K562 (cell line): ENCODE results near the gene CTSZ. TPM values are rescaled to one million over a fixed set of nuclear protein-coding genes. Genes with fewer than 3 reads are reported as not detected.
A peak's percentile ranks its signal among the peaks of the same experiment; 100 is the strongest.

Experiments
- ATAC-seq: fragments of 200-7000 bp; cut with Tn5 transposase; 3 replicates; pipeline ENCODE4 v1.9.1; 2020; ENCODE audit warnings: moderate library complexity
- BruUV-seq: library from RNA; stranded (reverse); fragments of 400-500 nt; replicated peaks from 2 replicates; lab custom pipeline; 2021; lab: Mats Ljungman, UMichigan
- CTCF ChIA-PET: fragments of 300-600 bp; formaldehyde crosslinking; extraction: SDS; loops from one replicate; lab custom pipeline; 2021; ENCODE audit warnings: low intra/inter-chr PET ratio; lab: Yijun Ruan, JAX
- POLR2A ChIA-PET: fragments of 300-600, 350-650 bp; sonication (Branson Sonifier 250); formaldehyde crosslinking; extraction: SDS; loops from one replicate; lab custom pipeline; 2021; ENCODE audit warnings: antibody characterized with exemption, inconsistent platforms; lab: Yijun Ruan, JAX
- DNase-seq, 4 experiments: peaks; one replicate each; pipeline versions ENCODE4 v3.0.0 to v3.0.0-alpha.2; 2011 to 2018; ENCODE audit warnings: low spot score in 3 of 4, mixed read lengths in 3 of 4; ENCODE audit errors: extremely low read depth in 1 of 4
- FAIRE-seq: peaks from 2 replicates; lab custom pipeline; 2011; peaks lifted over from hg19 to GRCh38; lab: Jason Lieb, UNC
- H2AFZ ChIP-seq: 2 replicates; pipeline ENCODE4 v1.6.0; 2011; ENCODE audit warnings: low read depth, low read length, control low read depth, inconsistent platforms
- H3K27ac ChIP-seq: fragments of 200-600 bp; 3 replicates; pipeline ENCODE4 v1.8.0; 2011; ENCODE audit warnings: low read depth, mild to moderate bottlenecking, control low read depth, inconsistent platforms, low read length, moderate library complexity, mixed read lengths; ENCODE audit errors: extremely low read depth
- H3K27me3 ChIP-seq, 2 experiments: fragments of 300-600 bp in 1 of 2; 2 replicates in 1 of 2; 3 replicates in 1 of 2; pipeline versions ENCODE4 v1.6.0 to v1.8.0; 2011; ENCODE audit warnings: inconsistent platforms in 2 of 2, low read length in 2 of 2, mild to moderate bottlenecking in 1 of 2, mixed read lengths in 1 of 2, moderate library complexity in 1 of 2; ENCODE audit not compliant: control insufficient read depth in 2 of 2, insufficient read depth in 2 of 2
- H3K36me3 ChIP-seq: fragments of 300-600 bp; 3 replicates; pipeline ENCODE4 v1.8.0; 2011; ENCODE audit warnings: mild to moderate bottlenecking, low read length, inconsistent platforms; ENCODE audit not compliant: control insufficient read depth, insufficient read depth
- H3K4me1 ChIP-seq, 2 experiments: fragments of 200-600 bp in 1 of 2; replicated peaks in 1 of 2; 2 replicates in 1 of 2; 3 replicates in 1 of 2; pipeline versions ENCODE4 v1.5.1 to v1.8.0; 2011; ENCODE audit warnings: inconsistent platforms in 2 of 2, low read length in 2 of 2, mild to moderate bottlenecking in 1 of 2, mixed read lengths in 1 of 2, moderate library complexity in 1 of 2; ENCODE audit not compliant: control insufficient read depth in 2 of 2, insufficient read depth in 2 of 2
- H3K4me2 ChIP-seq: 2 replicates; pipeline ENCODE4 v1.6.1; 2011; ENCODE audit warnings: low read length, control low read depth, inconsistent platforms, mixed read lengths; ENCODE audit not compliant: insufficient read depth
- H3K4me3 ChIP-seq: fragments of 200-600 bp; sonication (generic), shearing (Covaris generic); 2 replicates; pipeline ENCODE4 v1.5.1; 2016; ENCODE audit warnings: control low read depth, inconsistent platforms
- H3K79me2 ChIP-seq: fragments of 200-600 bp; 3 replicates; pipeline ENCODE4 v1.8.0; 2011; ENCODE audit warnings: low read length, inconsistent platforms; ENCODE audit not compliant: control insufficient read depth, insufficient read depth
- H3K9ac ChIP-seq, 2 experiments: 2 replicates each; pipeline versions ENCODE4 v1.6.0 to v1.6.1; 2011; ENCODE audit warnings: low read depth in 2 of 2, low read length in 2 of 2, control low read depth in 1 of 2, inconsistent platforms in 1 of 2, mild to moderate bottlenecking in 1 of 2, mixed read lengths in 1 of 2; ENCODE audit not compliant: insufficient read depth in 1 of 2
- H3K9me1 ChIP-seq: one replicate; pipeline ENCODE4 v1.6.0; 2011; ENCODE audit warnings: inconsistent platforms, mild to moderate bottlenecking, low read length, moderate library complexity; ENCODE audit not compliant: control insufficient read depth, insufficient read depth
- H3K9me3 ChIP-seq: replicated peaks from 2 replicates; pipeline ENCODE4 v1.5.1; 2011; ENCODE audit warnings: low read depth, low read length, inconsistent platforms; ENCODE audit not compliant: control insufficient read depth, insufficient read depth
- H4K20me1 ChIP-seq: replicated peaks from 2 replicates; pipeline ENCODE4 v1.6.1; 2011; ENCODE audit warnings: low read length, inconsistent platforms, mixed read lengths; ENCODE audit not compliant: control insufficient read depth, insufficient read depth
- BRD9 ChIP-seq: fragments of 450-650 bp; IDR thresholded peaks from 2 replicates; pipeline ENCODE4 v1.6.1; 2018; ENCODE audit warnings: low read depth; ENCODE audit not compliant: partially characterized antibody
- CUX1 ChIP-seq: fragments of 200-800 bp; sonication (Bioruptor generic); IDR thresholded peaks from 2 replicates; pipeline ENCODE4 v1.6.1; 2016; ENCODE audit warnings: missing genetic modification characterization, missing compliant biosample characterization
- ELF2 ChIP-seq: fragments of 250-450 bp; sonication (Bioruptor Pico); IDR thresholded peaks from 2 replicates; pipeline ENCODE4 v1.5.0; 2021; ENCODE audit warnings: mild to moderate bottlenecking
- JUND ChIP-seq, 2 experiments: IDR thresholded peaks; 2 replicates in 1 of 2; 3 replicates in 1 of 2; pipeline ENCODE4 v1.6.1; 2011; ENCODE audit warnings: borderline replicate concordance in 2 of 2, low read depth in 2 of 2, low read length in 2 of 2, improper control_type of control experiment in 1 of 2, missing biosample characterization in 1 of 2, missing genetic modification characterization in 1 of 2, missing genetic modification reagents in 1 of 2
- MYC ChIP-seq, 2 experiments: fragments of 250-450 bp in 1 of 2; sonication (Bioruptor Pico) in 1 of 2; IDR thresholded peaks; 2 replicates each; pipeline versions ENCODE4 v1.5.1 to v1.6.1; 2012 to 2021; ENCODE audit warnings: low read depth in 2 of 2, borderline replicate concordance in 1 of 2, improper control_type of control experiment in 1 of 2, low read length in 1 of 2, mild to moderate bottlenecking in 1 of 2, moderate library complexity in 1 of 2
- NR4A1 ChIP-seq, 2 experiments: fragments of 250-450 bp in 1 of 2; fragments of 450-650 bp in 1 of 2; sonication (Bioruptor Pico) in 1 of 2; IDR thresholded peaks; 2 replicates each; pipeline versions ENCODE4 v1.4.0 to v1.6.1; 2016 to 2020; ENCODE audit warnings: mild to moderate bottlenecking in 2 of 2, missing compliant biosample characterization in 1 of 2, missing genetic modification characterization in 1 of 2, moderate library complexity in 1 of 2
- RNF219 ChIP-seq: fragments of 250-450 bp; sonication (Bioruptor Pico); IDR thresholded peaks from 2 replicates; pipeline ENCODE4 v1.5.0; 2022; ENCODE audit warnings: mild to moderate bottlenecking
- SMARCB1 ChIP-seq: IDR thresholded peaks from 2 replicates; pipeline ENCODE4 v1.6.1; 2011; ENCODE audit warnings: improper control_type of control experiment, low read depth; ENCODE audit not compliant: insufficient read length
- SMC3 ChIP-seq: conservative IDR thresholded peaks from 2 replicates; pipeline ENCODE4 v1.6.1; 2011; ENCODE audit warnings: low read depth, low read length, improper control_type of control experiment; ENCODE audit not compliant: insufficient read depth
- ZNF263 ChIP-seq: sonication (generic); formaldehyde crosslinking; IDR thresholded peaks from 2 replicates; pipeline ENCODE4 v1.8.0; 2022; ENCODE audit warnings: mild to moderate bottlenecking, missing genetic modification reagents, borderline replicate concordance
- ZNF282 ChIP-seq: sonication (generic); formaldehyde crosslinking; IDR thresholded peaks from 2 replicates; pipeline ENCODE4 v1.8.1; 2023; ENCODE audit warnings: missing genetic modification reagents
- ZNF785 ChIP-seq: fragments of 250-450 bp; sonication (Bioruptor Pico); IDR thresholded peaks from 2 replicates; pipeline ENCODE4 v1.4.0; 2020; ENCODE audit warnings: mild to moderate bottlenecking
- ZSCAN29 ChIP-seq: fragments of 450-650 bp; IDR thresholded peaks from 2 replicates; pipeline ENCODE4 v1.6.1; 2017
- WGBS: fragments of 100-300 bp; shearing (Covaris generic); methylation state at CpG from one replicate; pipeline ENCODE4 v1.1.6; 2016; ENCODE audit warnings: low coverage, mixed read lengths; ENCODE audit not compliant: insufficient coverage; ENCODE audit errors: missing lambda C conversion rate; 5-methylcytosine and 5-hydroxymethylcytosine counted together
- in situ Hi-C: fragments of 300-500 bp; cut with MboI; formaldehyde crosslinking; loops from 4 replicates; pipeline ENCODE4 v1.15.0; 2018; ENCODE audit warnings: inconsistent platforms, mixed read lengths
- intact Hi-C: fragments of 100-400 bp; cut with micrococcal nuclease; formaldehyde crosslinking; loops from 2 replicates; pipeline ENCODE4 v1.14.2; 2022
- polyA plus RNA-seq, 8 experiments: library from polyadenylated mRNA; depleted of rRNA in 4 of 8; stranded (reverse) in 5 of 8; unstranded in 3 of 8; fragments of >200 nt; fragmentation: Nextera tagmentation in 2 of 8; fragmentation: Illumina TruSeq in 1 of 8; extraction: Ambion mirVana in 2 of 8; extraction: Trizol in 1 of 8; gene quantifications; 2 replicates each; pipeline versions ENCODE4 v1.2.1 to v1.2.3, GENCODE V29; 2011 to 2014; ENCODE audit warnings: inconsistent platforms in 1 of 8, missing spikeins in 1 of 8
- total RNA-seq, 7 experiments: library from RNA; depleted of rRNA in 6 of 7; stranded (reverse); fragments of >200 nt in 6 of 7; fragmentation: Illumina TruSeq in 2 of 7; extraction: Trizol in 2 of 7; gene quantifications; 2 replicates each; pipeline versions ENCODE4 v1.2.1 to v1.2.3, GENCODE V29; 2011 to 2021; ENCODE audit warnings: low replicate concordance in 1 of 7

CTSZ gene
- total and polyA plus RNA-seq, 9 of the 15 experiments (the other 6 are each of a cell fraction or from before 2014, with no cell fraction given) = 1.6 to 143 (median 82.8) TPM

GRCh38 chr20:58965270-58966064 is 41.6 kb downstream of the CTSZ start:
- in situ Hi-C loops (no loop called here), intact Hi-C loops (no loop called here)
- no peaks in the 10 kb centered on the region for H3K36me3 ChIP-seq
- no peak for FAIRE-seq
- no peaks in the 10 kb centered on the region for H3K9me1 ChIP-seq
- no peaks in the 10 kb centered on the region for H3K4me1 ChIP-seq
- H4K20me1 ChIP-seq = no peaks in the 10 kb centered on the region
- BruUV-seq = no TSS peak
- no peaks in the 10 kb centered on the region for H3K79me2 ChIP-seq
- H3K4me2 ChIP-seq = no peak overlapping the region
- peaks cover 26 to 38% of the 10 kb centered on the region in 2 experiments for H3K27me3 ChIP-seq
- H3K9ac ChIP-seq = no peak overlapping the region
- no peak overlapping the region for H2AFZ ChIP-seq
- ATAC-seq = 0 out of 3 replicates have a peak, but pooled peaks have one; percentile 33
- no peak overlapping the region for H3K4me3 ChIP-seq
- POLR2A ChIA-PET = interaction anchor here (0.6 kb wide), 1 partner anchor 54 kb away, joined by 4 read pairs; the partner anchor contains the start of gene TUBB1
- no peak for DNase-seq
- no peaks in the 10 kb centered on the region for H3K9me3 ChIP-seq
- no peak overlapping the region for H3K27ac ChIP-seq
- 2% methylated on average over 14 of the region's 14 CpGs for WGBS
- CTCF ChIA-PET = no interaction called here
- TF ChIP-seq ELF2 (CRISPR knock-in tag) (no peak), ZNF785 (CRISPR knock-in tag) (no peak), ZNF263 (CRISPR knock-in tag) (no peak), RNF219 (CRISPR knock-in tag) (no peak), ZSCAN29 (no peak), SMARCB1 (no peak), MYC (IDR thresholded peaks at IDR 0.05; ENCODE audit: low read depth, low read length) (no peak), MYC (CRISPR knock-in tag; IDR thresholded peaks at IDR 0.05; ENCODE audit: borderline replicate concordance, low read depth) (no peak), CUX1 (no peak), JUND (IDR thresholded peaks at IDR 0.05; ENCODE audit: borderline replicate concordance, low read depth, low read length) (no peak), JUND (tag; IDR thresholded peaks at IDR 0.05; ENCODE audit: borderline replicate concordance, low read depth, low read length) (no peak), ZNF282 (no peak), BRD9 (no peak), NR4A1 (CRISPR knock-in tag; IDR thresholded peaks at IDR 0.05) (no peak), NR4A1 (tag; IDR thresholded peaks at IDR 0.05) (no peak), SMC3 (no peak)
